GM19035 (cell line): Measurements from ENCODE around the gene GREM2.

Experiments
- ATAC-seq: cut with Tn5 transposase; IDR thresholded peaks from one replicate; pipeline ENCODE4 v1.9.1; 2021; ENCODE audit not compliant: unreplicated experiment

GREM2 gene

GRCh38 chr1:240462277-240462676 lies 149.7 kb downstream of the GREM2 start:
- ATAC-seq: no peak

GRCh38 chr1:240457203-240457602 lies 154.8 kb downstream of the GREM2 start:
- no peak for ATAC-seq

GRCh38 chr1:240455228-240455821 lies 156.6 kb downstream of the GREM2 start:
- no peak for ATAC-seq

- ATAC-seq: no peak
Observed at GRCh38 chr1:240445369-240445768, 166.6 kb downstream of the GREM2 start.

GRCh38 chr1:240441669-240442068 lies 170.3 kb downstream of the GREM2 start:
- no peak for ATAC-seq
